ENCODE data around the gene ATP8A2. TPM values are rescaled to one million over a fixed set of nuclear protein-coding genes. Genes with fewer than 3 reads are reported as not detected.
"Not testable (repeated sequence)": the region's sequence is repeated elsewhere in the genome, so short reads cannot be mapped to it uniquely, and the experiment has no call there.

Gene ATP8A2
- total RNA-seq, 1 donor from 2014 or later: 3.4 TPM

GRCh38 chr13:25816239-25816638, 444.5 kb downstream of the ATP8A2 start:
- no peak for DNase-seq (ENCODE audit: low read depth, low spot score)

GRCh38 chr13:25819856-25820530, 448.2 kb downstream of the ATP8A2 start:
- H3K4me1 Mint-ChIP-seq: peaks cover 11% of the 10 kb centered on the region
- no peak overlapping the region for H3K27ac Mint-ChIP-seq (ENCODE audit: unreplicated experiment)
- DNase-seq (ENCODE audit: low read depth, low spot score): no peak
- no peak for TF ChIP-seq CTCF (conservative IDR thresholded peaks at IDR 0.05)
- no peaks in the 10 kb centered on the region for H3K27me3 Mint-ChIP-seq (ENCODE audit: low read depth)
- no peaks in the 10 kb centered on the region for H3K9me3 Mint-ChIP-seq
- no peak overlapping the region for H3K4me3 Mint-ChIP-seq
- peaks cover 2% of the 10 kb centered on the region for H3K36me3 Mint-ChIP-seq (ENCODE audit: low read depth)

More at GRCh38 chr13:25816239-25816638, 444.5 kb downstream of the ATP8A2 start:
- Mint-ChIP-seq H3K9me3 (peaks cover 7% of the 10 kb centered on the region), H3K27ac (ENCODE audit: unreplicated experiment) (peak overlapping the region; percentile 14), H3K36me3 (ENCODE audit: low read depth) (peaks cover 7% of the 10 kb centered on the region), H3K27me3 (ENCODE audit: low read depth) (no peaks in the 10 kb centered on the region), H3K4me1 (peaks cover 11% of the 10 kb centered on the region), H3K4me3 (no peak overlapping the region)
- no peak for TF ChIP-seq CTCF (conservative IDR thresholded peaks at IDR 0.05)

- Mint-ChIP-seq H3K27me3 (ENCODE audit: low read depth) (no peaks in the 10 kb centered on the region), H3K4me3 (no peak overlapping the region), H3K9me3 (no peaks in the 10 kb centered on the region), H3K27ac (ENCODE audit: unreplicated experiment) (no peak overlapping the region), H3K4me1 (peaks cover 4% of the 10 kb centered on the region), H3K36me3 (ENCODE audit: low read depth) (peaks cover 2% of the 10 kb centered on the region)
- TF ChIP-seq CTCF (conservative IDR thresholded peaks at IDR 0.05): no peak
- no peak for DNase-seq (ENCODE audit: low read depth, low spot score)
Measured at GRCh38 chr13:25821776-25822175, 450.0 kb downstream of the ATP8A2 start.

- peaks cover 12% of the 10 kb centered on the region for H3K4me1 Mint-ChIP-seq
- not testable (repeated sequence) for H3K9me3 Mint-ChIP-seq; H3K27ac Mint-ChIP-seq (ENCODE audit: unreplicated experiment); DNase-seq (ENCODE audit: low read depth, low spot score); H3K4me3 Mint-ChIP-seq; H3K27me3 Mint-ChIP-seq (ENCODE audit: low read depth); H3K36me3 Mint-ChIP-seq (ENCODE audit: low read depth)
Measured at GRCh38 chr13:25827221-25827620, 455.4 kb downstream of the ATP8A2 start.

GRCh38 chr13:25827831-25828465, 456.2 kb downstream of the ATP8A2 start:
- Mint-ChIP-seq H3K27me3 (ENCODE audit: low read depth) (no peaks in the 10 kb centered on the region), H3K4me1 (peaks cover 12% of the 10 kb centered on the region), H3K9me3 (no peaks in the 10 kb centered on the region), H3K4me3 (no peak overlapping the region), H3K27ac (ENCODE audit: unreplicated experiment) (peak overlapping the region; percentile 22), H3K36me3 (ENCODE audit: low read depth) (peaks cover 2% of the 10 kb centered on the region)
- TF ChIP-seq CTCF (conservative IDR thresholded peaks at IDR 0.05): no peak
- no peak for DNase-seq (ENCODE audit: low read depth, low spot score)

GRCh38 chr13:25833761-25834160, 462.0 kb downstream of the ATP8A2 start:
- Mint-ChIP-seq H3K27me3 (ENCODE audit: low read depth) (no peaks in the 10 kb centered on the region), H3K4me3 (no peak overlapping the region), H3K36me3 (ENCODE audit: low read depth) (no peaks in the 10 kb centered on the region), H3K4me1 (peaks cover 24% of the 10 kb centered on the region), H3K9me3 (no peaks in the 10 kb centered on the region), H3K27ac (ENCODE audit: unreplicated experiment) (no peak overlapping the region)
- no peak for DNase-seq (ENCODE audit: low read depth, low spot score)
- no peak for TF ChIP-seq CTCF (conservative IDR thresholded peaks at IDR 0.05)
